ENCODE results near the gene TERC.

- TF ChIP-seq CTCF (conservative IDR thresholded peaks at IDR 0.05 in 1 of 2, IDR thresholded peaks at IDR 0.05 in 1 of 2; ENCODE audit: extremely low read depth in 1 of 2, insufficient read depth in 1 of 2, low read depth in 1 of 2, low read length in 2 of 2) (no peak), EZH2 (IDR thresholded peaks at IDR 0.05; ENCODE audit: borderline replicate concordance, low read length) (no peak)
These were observed 14.2 kb downstream of the TERC start for GRCh38 chr3:169750665-169751064.

All from mammary epithelial cell (primary cell).